Right atrium auricular region (tissue), 2 donors: Measurements from ENCODE around the gene LIMCH1. TPM values are rescaled to one million over a fixed set of nuclear protein-coding genes. Genes with fewer than 3 reads are reported as not detected.

Source experiments
- DNase-seq: peaks from one replicate; pipeline ENCODE4 v3.0.0-alpha.2; 2019; ENCODE audit warnings: low spot score
- H3K27ac ChIP-seq, 2 donors: fragments of 200-600 bp; sonication (generic); 1 replicate in 1 of 2; 2 replicates in 1 of 2; pipeline ENCODE4 v1.5.1; 2016 to 2019
- H3K27me3 ChIP-seq, 2 donors: fragments of 200-600 bp; sonication (generic); one replicate each; pipeline versions ENCODE4 v1.5.1 to v1.6.0; 2017 to 2019
- H3K36me3 ChIP-seq: fragments of 200-600 bp; sonication (generic); one replicate; pipeline ENCODE4 v1.5.1; 2016
- H3K4me1 ChIP-seq, 2 donors: fragments of 200-600 bp; sonication (generic); one replicate each; pipeline versions ENCODE4 v1.5.1 to v1.6.0; 2017 to 2019
- H3K4me3 ChIP-seq, 2 donors: fragments of 200-600 bp; sonication (generic); 1 replicate in 1 of 2; 2 replicates in 1 of 2; pipeline ENCODE4 v1.5.1; 2017 to 2019; ENCODE audit warnings: mild to moderate bottlenecking in 1 of 2, moderate library complexity in 1 of 2
- H3K9me3 ChIP-seq, 2 donors: fragments of 200-600 bp; sonication (generic); one replicate each; pipeline ENCODE4 v1.5.1; 2019
- CTCF ChIP-seq, 2 donors: fragments of 200-600 bp; sonication (generic); IDR thresholded peaks; one replicate each; pipeline ENCODE4 v1.5.1; 2019; ENCODE audit warnings: antibody characterized with exemption in 2 of 2
- total RNA-seq, 2 donors: library from RNA; depleted of rRNA; stranded (reverse); fragments of >200 nt; gene quantifications; one replicate each; pipeline ENCODE4 v1.1.0, GENCODE V29; 2016

LIMCH1 gene
- total RNA-seq, 2 donors from 2014 or later, result 76.1 to 101 TPM

DNA sequence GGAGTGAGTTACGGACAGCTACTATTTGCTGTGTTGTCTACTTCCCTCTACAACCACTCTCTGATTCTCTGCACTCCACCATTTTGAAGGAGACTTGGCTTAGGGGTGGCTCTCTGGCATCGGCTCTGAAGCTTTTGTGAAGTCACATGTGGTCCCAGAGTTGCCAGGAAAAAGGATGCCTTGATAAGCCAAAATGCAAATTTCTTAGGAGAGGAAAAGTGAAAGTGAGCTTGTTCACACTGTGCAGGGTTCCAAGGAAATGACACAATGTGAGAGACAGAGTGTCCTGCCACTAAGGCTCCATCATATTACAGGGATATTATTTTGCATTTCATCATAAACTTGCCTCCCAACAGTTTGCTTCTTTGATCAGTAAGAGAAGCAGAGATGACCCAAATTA, 203.4 kb downstream of the LIMCH1 start:
- no peak overlapping the region for H3K4me3 ChIP-seq
- no peak for DNase-seq
- H3K4me1 ChIP-seq, result peaks cover 0 to 4% of the 10 kb centered on the region in 2 donors
- H3K36me3 ChIP-seq, result no peaks in the 10 kb centered on the region
- no peak overlapping the region for H3K27ac ChIP-seq
- H3K9me3 ChIP-seq, result peaks cover 0 to 5% of the 10 kb centered on the region in 2 donors
- TF ChIP-seq CTCF (IDR thresholded peaks at IDR 0.05), result no peak
- peaks cover 9 to 23% of the 10 kb centered on the region in 2 donors for H3K27me3 ChIP-seq

- peaks cover 0 to 5% of the 10 kb centered on the region in 2 donors for H3K9me3 ChIP-seq
- no peak for DNase-seq
- H3K4me1 ChIP-seq, result peaks cover 0 to 19% of the 10 kb centered on the region in 2 donors
- no peak overlapping the region for H3K4me3 ChIP-seq
- no peaks in the 10 kb centered on the region for H3K36me3 ChIP-seq
- TF ChIP-seq CTCF (IDR thresholded peaks at IDR 0.05), result no peak
- H3K27ac ChIP-seq, result no peak overlapping the region
- peaks cover 26 to 47% of the 10 kb centered on the region in 2 donors for H3K27me3 ChIP-seq
Measured at GRCh38 chr4:41744572-41745291, 206.8 kb downstream of the LIMCH1 start.

DNA sequence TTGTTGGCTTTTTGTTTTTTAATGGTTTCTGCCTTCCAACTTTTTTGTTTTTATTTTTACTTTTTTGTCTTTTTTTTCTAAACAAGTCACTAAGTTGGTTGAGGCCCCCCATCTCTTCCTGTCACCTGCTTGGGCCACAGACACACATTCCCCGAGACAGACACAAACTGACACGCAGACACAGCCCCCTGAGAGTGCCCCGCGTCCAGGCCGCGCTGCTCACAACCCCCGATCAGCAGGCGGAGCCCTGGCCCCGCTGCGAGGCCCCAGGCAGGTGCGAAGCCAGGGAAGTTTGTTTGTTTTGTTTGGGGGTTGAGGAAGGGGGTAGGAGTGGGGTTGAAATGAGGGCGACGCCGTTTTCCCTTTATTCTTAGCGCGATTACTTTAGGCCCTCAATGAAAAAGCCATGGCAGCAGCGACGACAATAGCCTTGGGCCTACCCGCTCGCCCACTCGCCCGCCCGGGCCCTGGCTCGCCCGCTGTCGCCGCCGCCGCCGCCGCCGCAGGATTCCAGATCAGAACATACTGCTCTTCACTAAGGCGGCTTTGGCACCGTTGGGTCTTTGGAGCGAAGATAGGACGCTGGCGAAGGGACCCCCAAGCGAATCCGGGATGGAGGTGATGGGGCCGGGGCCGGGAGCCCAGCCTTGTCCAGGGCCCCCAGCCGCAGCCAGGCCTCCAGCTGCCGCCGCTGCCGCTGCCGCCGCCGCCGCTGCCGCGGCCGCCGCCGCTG, 207.5 kb downstream of the LIMCH1 start:
- DNase-seq, result no peak
- Histone ChIP-seq H3K4me1 (peaks cover 0 to 19% of the 10 kb centered on the region in 2 donors), H3K9me3 (peaks cover 0 to 5% of the 10 kb centered on the region in 2 donors), H3K27ac (no peak overlapping the region), H3K27me3 (peaks cover 32 to 48% of the 10 kb centered on the region in 2 donors), H3K36me3 (no peaks in the 10 kb centered on the region), H3K4me3 (no peak overlapping the region)
- no peak for TF ChIP-seq CTCF (IDR thresholded peaks at IDR 0.05)

GRCh38 chr4:41746025-41746439, 208.1 kb downstream of the LIMCH1 start:
- Histone ChIP-seq H3K27me3 (peaks cover 33 to 54% of the 10 kb centered on the region in 2 donors), H3K4me1 (peaks cover 0 to 21% of the 10 kb centered on the region in 2 donors), H3K9me3 (peaks cover 0 to 5% of the 10 kb centered on the region in 2 donors), H3K4me3 (no peak overlapping the region), H3K27ac (no peak overlapping the region), H3K36me3 (no peaks in the 10 kb centered on the region)
- no peak for DNase-seq
- no peak for TF ChIP-seq CTCF (IDR thresholded peaks at IDR 0.05)

DNA sequence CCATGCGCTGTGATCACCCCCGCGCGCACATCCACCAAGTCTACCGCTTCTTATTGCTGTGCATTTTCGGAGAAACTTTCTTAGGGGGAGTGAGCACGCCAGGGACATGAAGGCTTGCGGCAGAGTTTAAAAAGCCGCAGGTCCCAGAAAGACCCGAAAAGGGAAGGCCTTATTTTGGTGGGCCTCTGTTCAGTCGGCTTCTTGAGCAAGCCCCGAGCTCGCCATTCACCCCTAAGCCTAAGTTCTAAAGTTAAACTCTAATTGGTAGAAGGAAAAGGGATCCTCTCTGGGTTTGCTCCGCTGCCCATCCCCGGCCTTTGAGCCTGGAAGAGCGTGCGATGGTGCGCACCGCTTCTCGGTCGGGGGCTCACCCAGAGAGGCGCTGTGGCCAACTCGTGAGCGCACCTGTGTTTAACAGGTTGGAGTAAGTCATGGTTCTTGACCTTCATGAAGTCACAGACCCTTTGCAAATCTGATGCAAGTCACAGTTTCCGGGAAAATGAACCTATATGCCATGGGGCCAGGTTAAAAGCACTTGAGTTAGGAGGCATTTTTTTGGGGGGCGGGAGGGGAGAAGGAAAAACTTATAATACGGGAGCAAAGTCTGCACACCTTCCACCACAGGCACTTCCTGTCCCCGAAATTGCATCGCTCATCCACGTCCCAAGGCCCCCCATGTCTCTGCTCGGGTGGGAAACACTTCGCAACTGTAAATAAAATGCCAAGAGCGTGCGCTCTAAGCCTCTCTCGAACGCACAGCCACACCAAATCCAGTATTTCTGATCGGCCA, 208.7 kb downstream of the LIMCH1 start:
- Histone ChIP-seq H3K27ac (no peak overlapping the region), H3K4me1 (peaks cover 0 to 27% of the 10 kb centered on the region in 2 donors), H3K36me3 (no peaks in the 10 kb centered on the region), H3K27me3 (peaks cover 33 to 60% of the 10 kb centered on the region in 2 donors), H3K9me3 (peaks cover 0 to 5% of the 10 kb centered on the region in 2 donors), H3K4me3 (no peak overlapping the region)
- no peak for DNase-seq
- TF ChIP-seq CTCF (IDR thresholded peaks at IDR 0.05), result no peak
